Natural killer cell (primary cell): ENCODE measurements around the gene PIGS. TPM values are rescaled to one million over a fixed set of nuclear protein-coding genes. Genes with fewer than 3 reads are reported as not detected.

ENCODE experiments used
- ATAC-seq, 3 donors: fragments of 150-1000 bp in 2 of 3; fragments of 200-7000 bp in 1 of 3; cut with Tn5 transposase; 1 replicate in 1 of 3; 2 replicates in 2 of 3; pipeline ENCODE4 v1.10.0; 2021; ENCODE audit warnings: mild to moderate bottlenecking in 2 of 3, moderate library complexity in 2 of 3
- DNase-seq, 2 donors: peaks; one replicate each; pipeline versions ENCODE4 v3.0.0 to v3.0.0-alpha.2; 2013 to 2021; ENCODE audit warnings: mixed read lengths in 1 of 2
- H3K27ac ChIP-seq: one replicate; pipeline ENCODE4 v1.5.1; 2013; ENCODE audit warnings: mild to moderate bottlenecking, low read length
- H3K27me3 ChIP-seq: one replicate; pipeline ENCODE4 v1.6.1; 2013; ENCODE audit warnings: low read length; ENCODE audit not compliant: control insufficient read depth, insufficient read depth
- H3K36me3 ChIP-seq: one replicate; pipeline ENCODE4 v1.6.1; 2013; ENCODE audit warnings: low read length; ENCODE audit not compliant: control insufficient read depth, insufficient read depth
- H3K4me1 ChIP-seq: one replicate; pipeline ENCODE4 v1.6.1; 2013; ENCODE audit warnings: low read length; ENCODE audit not compliant: control insufficient read depth, insufficient read depth
- H3K4me3 ChIP-seq: one replicate; pipeline ENCODE4 v1.5.1; 2013; ENCODE audit warnings: low read length
- H3K9me3 ChIP-seq: one replicate; pipeline ENCODE4 v1.6.1; 2013; ENCODE audit warnings: low read length; ENCODE audit not compliant: control insufficient read depth, insufficient read depth
- H3K27ac Mint-ChIP-seq, 2 donors: one replicate each; pipeline ENCODE4 v1.8.0; 2022; ENCODE audit warnings: mild to moderate bottlenecking in 2 of 2, mixed read lengths in 2 of 2, moderate library complexity in 1 of 2
- H3K27me3 Mint-ChIP-seq, 2 donors: one replicate each; pipeline ENCODE4 v1.8.0; 2022; ENCODE audit warnings: low read depth in 2 of 2, mixed read lengths in 2 of 2
- H3K36me3 Mint-ChIP-seq: one replicate; pipeline ENCODE4 v1.8.0; 2022; ENCODE audit warnings: mixed read lengths
- H3K4me1 Mint-ChIP-seq, 2 donors: one replicate each; pipeline ENCODE4 v1.8.0; 2022; ENCODE audit warnings: mixed read lengths in 2 of 2
- H3K4me3 Mint-ChIP-seq: one replicate; pipeline ENCODE4 v1.8.0; 2022; ENCODE audit warnings: mild to moderate bottlenecking, moderate library complexity, mixed read lengths
- H3K9me3 Mint-ChIP-seq, 2 donors: one replicate each; pipeline ENCODE4 v1.8.0; 2022; ENCODE audit warnings: mixed read lengths in 2 of 2
- CTCF ChIP-seq: fragments of 200-600 bp; IDR thresholded peaks from one replicate; pipeline ENCODE4 v1.8.0; 2022; ENCODE audit warnings: antibody characterized with exemption
- WGBS: methylation state at CpG from one replicate; pipeline ENCODE4 v1.1.7; 2013; ENCODE audit warnings: missing lambda C conversion rate; ENCODE audit not compliant: insufficient coverage; 5-methylcytosine and 5-hydroxymethylcytosine counted together
- intact Hi-C: fragments of 100-400 bp; cut with micrococcal nuclease; formaldehyde crosslinking; loops from one replicate; pipeline ENCODE4 v1.14.2; 2022
- total RNA-seq, 4 donors: library from RNA; stranded (reverse); fragments of 120-200 nt in 1 of 4; gene quantifications; one replicate each; pipeline versions ENCODE4 v1.2.3 to v1.2.4, GENCODE V29; 2013 to 2022

Gene PIGS
- total RNA-seq, 3 donors from 2014 or later (not counting 1 experiment from before 2014, with no cell fraction given) = 88.3 to 95.3 (median 92.3) TPM

DNA sequence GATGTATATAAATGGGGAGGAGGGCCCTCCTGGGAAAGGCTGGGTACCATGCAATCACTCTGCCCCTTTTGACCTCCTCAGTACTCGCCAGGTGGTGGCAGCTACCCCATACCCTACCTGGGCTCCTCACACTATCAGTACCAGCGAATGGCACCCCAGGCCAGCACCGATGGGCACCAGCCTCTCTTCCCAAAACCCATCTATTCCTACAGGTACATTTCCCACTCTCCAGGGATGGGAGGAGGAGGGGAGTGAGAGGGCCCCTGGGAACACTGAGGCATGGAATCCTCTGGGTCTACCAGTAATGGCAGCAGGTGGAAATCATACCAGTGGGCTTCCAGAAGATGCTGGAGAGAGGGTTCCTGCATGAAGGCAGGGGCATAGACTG lies 42.3 kb downstream of the PIGS start:
- H3K4me1 ChIP-seq = no peaks in the 10 kb centered on the region
- Mint-ChIP-seq H3K4me3 (no peak overlapping the region), H3K36me3 (no peaks in the 10 kb centered on the region), H3K9me3 (no peaks in the 10 kb centered on the region), H3K27ac (no peak overlapping the region), H3K4me1 (no peaks in the 10 kb centered on the region), H3K27me3 (peaks cover 0 to 2% of the 10 kb centered on the region in 2 donors)
- H3K36me3 ChIP-seq = no peaks in the 10 kb centered on the region
- ATAC-seq (no peak), DNase-seq (no peak)
- intact Hi-C loops = no loop called here
- H3K4me3 ChIP-seq = no peak overlapping the region
- 86% methylated on average over 2 of the region's 3 CpGs for WGBS
- TF ChIP-seq CTCF = no peak
- no peak overlapping the region for H3K27ac ChIP-seq
- no peaks in the 10 kb centered on the region for H3K9me3 ChIP-seq
- no peaks in the 10 kb centered on the region for H3K27me3 ChIP-seq

DNA sequence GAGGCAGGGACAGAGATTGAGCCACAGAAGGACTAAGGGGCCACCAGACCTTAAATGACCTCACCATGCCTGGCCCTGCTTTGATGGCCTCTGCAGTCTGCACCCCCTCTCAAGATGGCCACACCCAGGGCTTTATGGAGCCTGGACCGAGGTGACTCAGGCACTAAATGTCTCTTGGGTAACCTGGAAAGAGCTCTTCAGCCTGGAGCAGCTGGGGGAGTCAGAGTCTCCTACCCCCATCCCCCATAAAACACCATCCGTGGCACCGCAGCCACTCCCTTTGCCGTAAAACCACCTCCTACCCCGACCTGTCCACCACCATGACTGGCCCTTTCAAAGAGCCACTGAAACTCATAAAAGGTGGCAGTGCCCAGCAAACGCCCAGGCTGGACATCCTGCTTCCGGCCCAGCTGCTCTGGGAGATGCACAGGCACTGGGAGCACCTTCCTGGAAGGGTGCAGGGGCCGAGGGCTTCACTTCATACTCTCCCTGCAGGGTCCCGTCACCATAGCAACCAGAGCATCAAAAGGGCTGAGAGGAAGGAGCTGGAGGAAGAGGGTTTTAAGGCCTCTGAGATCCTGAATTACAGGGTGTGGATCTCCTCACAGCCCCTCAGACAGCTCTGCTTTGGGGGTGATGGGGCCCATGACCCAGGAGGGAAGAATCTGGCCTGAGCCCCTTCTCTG lies 42.9 kb downstream of the PIGS start:
- Histone ChIP-seq H3K9me3 (no peaks in the 10 kb centered on the region), H3K36me3 (no peaks in the 10 kb centered on the region), H3K27me3 (no peaks in the 10 kb centered on the region), H3K27ac (no peak overlapping the region), H3K4me1 (no peaks in the 10 kb centered on the region), H3K4me3 (no peak overlapping the region)
- no peaks in the 10 kb centered on the region for H3K4me1 Mint-ChIP-seq
- H3K4me3 Mint-ChIP-seq = no peak overlapping the region
- H3K9me3 Mint-ChIP-seq = no peaks in the 10 kb centered on the region
- 74% methylated on average over 9 of the region's 9 CpGs for WGBS
- intact Hi-C loops = no loop called here
- H3K36me3 Mint-ChIP-seq = no peaks in the 10 kb centered on the region
- peaks cover 0 to 2% of the 10 kb centered on the region in 2 donors for H3K27me3 Mint-ChIP-seq
- DNase-seq = no peak
- no peak for TF ChIP-seq CTCF
- H3K27ac Mint-ChIP-seq = no peak overlapping the region
- no peak for ATAC-seq

DNA sequence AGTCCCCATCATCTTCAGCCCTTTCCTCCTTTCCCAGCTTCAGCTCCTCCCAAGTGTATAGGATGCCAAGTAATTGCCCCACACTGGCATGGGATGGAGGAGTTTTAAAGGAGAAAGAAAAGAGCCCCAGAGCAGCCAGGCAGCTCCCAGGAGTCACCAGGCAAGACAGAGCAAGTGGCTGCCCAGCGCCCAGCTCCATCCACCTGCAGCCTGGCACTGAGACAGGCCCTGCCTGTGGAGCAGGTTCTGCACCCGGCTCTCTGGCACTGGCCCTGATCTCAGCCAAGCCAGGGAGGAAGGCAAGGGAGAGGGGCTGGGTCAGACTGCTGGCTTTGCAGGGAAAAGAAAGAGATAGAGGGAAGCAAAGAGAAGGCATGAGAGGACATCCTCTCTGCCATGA lies 43.5 kb downstream of the PIGS start:
- Mint-ChIP-seq H3K4me1 (no peaks in the 10 kb centered on the region), H3K27ac (no peak overlapping the region), H3K9me3 (no peaks in the 10 kb centered on the region), H3K4me3 (no peak overlapping the region), H3K36me3 (no peaks in the 10 kb centered on the region), H3K27me3 (peaks cover 0 to 2% of the 10 kb centered on the region in 2 donors)
- 93% methylated on average over 2 of the region's 2 CpGs for WGBS
- Histone ChIP-seq H3K27me3 (no peaks in the 10 kb centered on the region), H3K4me1 (no peaks in the 10 kb centered on the region), H3K9me3 (no peaks in the 10 kb centered on the region), H3K27ac (no peak overlapping the region), H3K4me3 (no peak overlapping the region), H3K36me3 (no peaks in the 10 kb centered on the region)
- intact Hi-C loops = no loop called here
- ATAC-seq (no peak), DNase-seq (no peak)
- no peak for TF ChIP-seq CTCF

GRCh38 chr17:28527181-28527681 lies 44.1 kb downstream of the PIGS start:
- intact Hi-C loops = no loop called here
- ATAC-seq = no peak

More at GRCh38 chr17:28527181-28527681, 44.1 kb downstream of the PIGS start:
- H3K4me1 Mint-ChIP-seq = no peaks in the 10 kb centered on the region
- H3K27me3 ChIP-seq = no peaks in the 10 kb centered on the region
- peaks cover 0 to 2% of the 10 kb centered on the region in 2 donors for H3K27me3 Mint-ChIP-seq
- 85% methylated on average over 2 of the region's 2 CpGs for WGBS
- H3K36me3 ChIP-seq = no peaks in the 10 kb centered on the region
- no peak overlapping the region for H3K4me3 ChIP-seq
- no peaks in the 10 kb centered on the region for H3K4me1 ChIP-seq
- no peak for TF ChIP-seq CTCF
- DNase-seq = no peak
- no peaks in the 10 kb centered on the region for H3K36me3 Mint-ChIP-seq
- no peak overlapping the region for H3K27ac ChIP-seq
- no peaks in the 10 kb centered on the region for H3K9me3 ChIP-seq
- H3K27ac Mint-ChIP-seq = no peak overlapping the region
- no peak overlapping the region for H3K4me3 Mint-ChIP-seq
- H3K9me3 Mint-ChIP-seq = no peaks in the 10 kb centered on the region
